Activated CD4-positive, alpha-beta T cell treated with anti-CD3 and anti-CD28 coated beads, Interleukin-2, amount 50 U/mL, for 4 hours (primary cell): ENCODE data around the gene HESX1.
A peak's percentile ranks its signal among the peaks of the same experiment; 100 is the strongest.

Experiments
- DNase-seq, 2 experiments: peaks; one replicate each; pipeline ENCODE4 v3.0.0-alpha.2; 2020

The HESX1 gene

DNA sequence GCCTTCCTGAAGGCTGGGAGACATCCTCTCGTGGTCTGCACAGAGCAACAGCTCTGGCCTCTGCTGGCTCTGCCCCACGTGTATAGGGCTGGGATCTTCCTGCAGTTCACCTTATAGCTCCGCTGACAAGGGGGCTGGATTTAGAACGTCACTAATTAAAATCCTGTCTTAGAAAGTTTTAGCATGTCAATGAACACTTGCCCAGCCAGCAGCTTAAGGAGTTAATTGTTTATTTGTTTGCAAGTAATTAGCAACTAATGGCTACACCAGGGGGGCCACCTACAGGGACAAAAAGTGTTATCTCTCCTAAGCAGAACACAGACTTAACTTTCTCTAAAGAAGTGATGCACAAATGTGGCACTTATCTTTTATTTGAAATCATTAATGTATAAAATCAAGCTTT is at the start of gene HESX1:
TSS of gene HESX1 (minus strand) at position 84 of the 403 bp plus-strand sequence. CDS start at position 24, 60 bp downstream.
- DNase-seq = no peak

DNA sequence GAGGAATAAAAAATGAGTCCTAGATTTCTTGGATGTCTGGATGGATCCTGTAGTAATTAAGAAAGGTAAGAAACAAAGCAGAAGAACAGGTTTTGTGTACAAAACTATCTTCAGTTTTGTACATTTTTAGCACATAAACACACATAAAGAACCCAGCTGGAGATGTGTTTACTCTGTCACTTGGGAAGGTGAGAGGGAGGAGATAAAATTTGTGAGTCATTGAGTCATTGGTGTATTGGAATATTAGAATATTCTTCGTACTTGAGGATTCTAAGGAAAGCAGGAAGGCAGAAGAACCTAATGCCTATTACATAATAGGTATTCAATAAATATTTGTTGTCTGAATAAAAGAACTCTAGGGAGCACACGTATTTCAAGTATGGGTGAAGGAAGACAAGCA is 45.2 kb upstream of the HESX1 start:
- no peak for DNase-seq

GRCh38 chr3:57234613-57235575 is 35.1 kb upstream of the HESX1 start:
- no peak for DNase-seq

DNA sequence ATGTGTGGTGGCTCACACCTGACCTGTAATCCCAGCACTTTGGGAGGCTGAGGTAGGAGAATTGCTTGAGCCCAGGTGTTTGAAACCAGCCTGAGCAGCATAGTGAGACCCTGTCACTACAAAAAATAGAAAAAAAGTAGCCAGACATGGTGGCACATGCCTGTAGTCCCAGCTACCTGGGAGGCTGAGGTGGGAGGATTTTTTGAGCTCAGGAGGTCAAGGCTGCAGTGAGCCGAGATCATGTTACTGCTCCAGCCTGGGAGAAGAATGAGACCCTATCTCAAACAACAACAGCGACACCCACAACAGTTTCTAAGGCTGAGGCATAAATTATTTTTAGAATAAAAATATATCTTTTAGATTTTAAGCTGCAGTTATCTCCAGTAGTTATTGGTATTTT is 34.0 kb upstream of the HESX1 start:
- DNase-seq = no peak

- no peak for DNase-seq
Observed at GRCh38 chr3:57230006-57230405, 30.2 kb upstream of the HESX1 start.

GRCh38 chr3:57227930-57228751 is 28.4 kb upstream of the HESX1 start:
- peak; percentile 13 to 21 for DNase-seq

DNA sequence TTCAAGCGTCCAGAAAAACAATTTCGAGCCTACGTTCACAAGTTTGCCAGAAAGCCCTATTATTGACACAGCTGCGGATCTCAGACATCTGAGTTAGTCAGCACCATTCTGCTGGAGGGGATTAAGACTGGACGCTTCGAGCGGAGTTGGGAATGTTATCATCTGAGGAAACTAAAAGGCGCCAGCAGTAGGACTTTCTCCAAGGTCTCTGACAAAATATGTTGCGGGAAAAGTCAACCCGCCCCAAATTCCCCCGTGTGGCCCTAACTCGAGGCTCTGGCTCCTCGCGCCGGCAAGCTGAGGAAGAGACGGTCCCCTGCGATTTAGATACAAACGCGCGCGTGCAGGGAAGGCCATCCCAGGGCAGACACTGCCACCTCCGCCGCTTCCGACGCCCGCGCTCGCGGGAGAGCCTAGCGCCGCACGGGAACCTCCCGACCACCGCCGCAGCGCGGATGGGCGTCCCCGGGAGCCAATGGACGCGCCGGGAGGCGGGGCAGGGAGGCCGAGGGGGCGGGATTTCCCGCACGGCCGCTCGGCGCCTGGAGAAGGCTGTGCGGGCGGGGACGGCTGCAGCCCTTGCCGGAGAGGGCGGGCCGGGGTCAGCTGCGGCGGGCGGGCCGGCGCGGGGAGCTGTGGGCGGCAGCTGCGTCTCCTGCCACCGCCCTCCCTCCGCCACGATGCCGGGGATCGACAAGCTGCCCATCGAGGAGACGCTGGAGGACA is 27.6 kb upstream of the HESX1 start, which contains the start of gene APPL1:
TSS of gene APPL1 (plus strand) at position 526 of the 726 bp plus-strand sequence. CDS start at position 681, 155 bp downstream.
- peak; percentile 76 to 78 for DNase-seq

- no peak for DNase-seq
Observed at GRCh38 chr3:57226176-57226575, 26.4 kb upstream of the HESX1 start.

GRCh38 chr3:57224856-57225255 is 25.1 kb upstream of the HESX1 start:
- no peak for DNase-seq

DNA sequence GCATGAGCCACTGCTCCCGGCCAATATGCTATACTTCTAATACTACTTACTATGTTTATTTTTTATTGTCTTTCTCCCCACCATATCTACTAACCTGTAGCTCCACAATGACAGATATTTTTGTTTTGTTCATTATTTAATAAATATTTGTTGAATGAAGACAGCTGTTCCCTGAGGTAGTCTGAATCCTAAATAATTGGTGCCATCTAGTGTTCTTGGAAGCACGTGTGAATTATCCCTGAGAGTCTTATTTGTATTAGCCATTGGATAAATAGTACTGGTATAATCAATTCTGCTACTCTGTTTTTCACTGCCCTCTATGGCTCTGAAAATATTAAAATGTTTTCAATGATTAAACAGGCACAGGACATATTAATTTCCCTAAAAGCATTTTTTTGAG is 22.1 kb upstream of the HESX1 start:
- no peak for DNase-seq

GRCh38 chr3:57206423-57206822 is 6.6 kb upstream of the HESX1 start:
- DNase-seq = no peak

GRCh38 chr3:57194641-57195040 is 5.1 kb downstream of the HESX1 start:
- no peak for DNase-seq

GRCh38 chr3:57192028-57192427 is 7.8 kb downstream of the HESX1 start:
- DNase-seq = no peak

DNA sequence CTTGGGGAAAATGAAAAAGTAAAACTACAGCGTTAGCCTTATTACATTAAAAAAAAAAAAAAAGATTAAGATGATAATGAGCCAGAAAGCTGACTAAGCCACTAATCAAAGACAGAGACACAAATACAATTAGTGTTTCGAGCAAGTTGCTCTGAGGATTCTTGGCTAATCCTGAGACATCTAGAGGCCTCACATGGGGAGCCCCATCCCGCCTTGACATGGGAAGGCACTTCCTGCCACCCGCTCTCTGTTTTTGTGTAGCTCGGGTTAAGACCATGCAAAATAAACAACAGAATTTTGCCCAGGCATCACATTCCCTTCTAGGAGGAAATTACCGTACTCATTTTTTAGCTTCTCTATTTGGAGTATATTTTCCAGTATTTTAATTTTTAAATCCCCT is 15.3 kb downstream of the HESX1 start:
- no peak for DNase-seq

GRCh38 chr3:57179580-57180410 is 20.0 kb downstream of the HESX1 start:
- no peak for DNase-seq

DNA sequence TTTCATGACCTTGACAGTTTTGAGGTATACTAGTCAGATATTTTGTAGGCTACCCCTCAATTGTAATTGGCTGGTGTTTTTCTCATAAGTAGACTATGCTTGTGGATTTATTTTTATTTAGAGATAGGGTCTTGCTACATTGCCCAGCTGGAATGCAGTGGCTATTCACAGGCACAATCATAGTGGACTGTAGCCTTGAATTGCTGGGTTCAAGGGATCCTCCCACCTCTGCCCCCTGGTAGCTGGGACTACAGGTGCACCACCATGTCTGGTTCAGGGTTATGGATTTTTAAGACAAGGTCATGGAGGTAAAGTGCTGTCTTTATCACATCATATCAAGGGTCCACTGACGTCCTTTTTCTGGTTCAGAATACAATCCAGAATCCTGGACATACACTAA is 23.7 kb downstream of the HESX1 start:
- DNase-seq = no peak

GRCh38 chr3:57173687-57174086 is 26.1 kb downstream of the HESX1 start:
- no peak for DNase-seq

- no peak for DNase-seq
Observed at GRCh38 chr3:57170946-57171345, 28.8 kb downstream of the HESX1 start.

- DNase-seq = peak; percentile 45 to 50
Observed at GRCh38 chr3:57169872-57170623, 29.7 kb downstream of the HESX1 start.

DNA sequence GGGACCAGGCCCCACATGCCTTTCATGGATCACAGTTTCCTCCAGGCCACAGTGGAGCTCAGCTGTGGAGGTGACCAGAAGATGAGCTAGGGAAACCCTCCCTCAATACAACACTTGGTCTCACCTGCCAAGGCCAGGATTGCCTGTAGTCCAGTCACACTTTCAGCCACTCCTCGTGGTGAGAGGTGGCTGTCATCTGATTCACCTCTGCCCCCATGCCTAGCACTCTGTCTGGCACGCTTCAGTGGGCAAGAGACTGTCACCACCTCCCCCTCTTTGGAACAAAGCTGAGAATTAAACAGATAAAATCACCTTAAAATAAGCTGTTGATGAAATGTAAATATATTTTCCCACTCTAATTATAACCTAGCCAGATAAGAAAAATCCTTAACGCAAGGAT is 30.7 kb downstream of the HESX1 start:
- no peak for DNase-seq

GRCh38 chr3:57168151-57168550 is 31.6 kb downstream of the HESX1 start:
- DNase-seq = no peak
